HEK293T (cell line): ENCODE measurements around the gene MZT1.

Source experiments
- BHLHE40 ChIP-seq: fragments of 450-650 bp; IDR thresholded peaks from 2 replicates; pipeline ENCODE4 v1.6.1; 2016; ENCODE audit warnings: mild to moderate bottlenecking, moderate library complexity, borderline replicate concordance
- ELF4 ChIP-seq: fragments of 450-650 bp; IDR thresholded peaks from 2 replicates; pipeline ENCODE4 v1.6.1; 2017; ENCODE audit warnings: antibody characterized with exemption
- FOXM1 ChIP-seq: fragments of 450-650 bp; IDR thresholded peaks from 2 replicates; pipeline ENCODE4 v1.6.1; 2017; ENCODE audit warnings: mild to moderate bottlenecking, borderline replicate concordance
- L3MBTL2 ChIP-seq: fragments of 450-650 bp; conservative IDR thresholded peaks from 2 replicates; pipeline ENCODE4 v1.6.1; 2016; ENCODE audit warnings: mild to moderate bottlenecking
- LEF1 ChIP-seq: fragments of 450-650 bp; IDR thresholded peaks from 2 replicates; pipeline ENCODE4 v1.6.1; 2017; ENCODE audit warnings: mild to moderate bottlenecking, borderline replicate concordance
- NFRKB ChIP-seq: fragments of 450-650 bp; IDR thresholded peaks from 2 replicates; pipeline ENCODE4 v1.6.1; 2016; ENCODE audit warnings: mild to moderate bottlenecking, moderate library complexity
- SP1 ChIP-seq: fragments of 450-650 bp; IDR thresholded peaks from 2 replicates; pipeline ENCODE4 v1.6.1; 2017
- SUZ12 ChIP-seq: fragments of 450-650 bp; IDR thresholded peaks from 2 replicates; pipeline ENCODE4 v1.6.1; 2016; ENCODE audit warnings: mild to moderate bottlenecking
- TARDBP ChIP-seq: fragments of 450-650 bp; IDR thresholded peaks from 2 replicates; pipeline ENCODE4 v1.6.1; 2016
- ZNF384 ChIP-seq: fragments of 450-650 bp; IDR thresholded peaks from 2 replicates; pipeline ENCODE4 v1.6.1; 2016

DNA sequence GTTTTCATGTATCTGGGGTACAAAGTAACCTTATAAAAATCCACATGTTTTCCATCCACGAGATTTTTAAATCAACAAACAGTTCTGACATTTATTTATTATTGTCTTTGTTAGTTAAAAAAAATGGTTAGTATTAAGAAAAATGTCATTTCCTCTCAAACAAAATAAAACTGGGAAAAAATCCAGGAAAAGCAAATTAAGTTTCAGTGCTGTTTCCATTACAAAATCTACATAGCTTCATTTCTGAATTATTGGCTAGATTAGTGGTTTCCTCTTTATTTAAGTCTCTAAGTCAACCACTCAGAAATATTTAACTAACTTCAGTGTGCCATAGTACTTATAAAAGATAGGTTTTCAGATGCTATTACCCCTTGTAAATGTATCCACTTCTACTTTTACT, 49.1 kb downstream of the MZT1 start:
- TF ChIP-seq SP1 (no peak), ZNF384 (no peak), BHLHE40 (no peak), FOXM1 (no peak), NFRKB (no peak), TARDBP (no peak), ELF4 (no peak), LEF1 (no peak), SUZ12 (no peak), L3MBTL2 (no peak)
